IPS-15b (cell line): ENCODE data around the gene C10orf62.

Experiments used
- H3K27me3 ChIP-seq: one replicate; pipeline ENCODE4 v1.6.1; 2013; ENCODE audit warnings: low read length; ENCODE audit not compliant: control insufficient read depth, insufficient read depth
- H3K36me3 ChIP-seq: one replicate; pipeline ENCODE4 v1.6.1; 2013; ENCODE audit warnings: low read length; ENCODE audit not compliant: control insufficient read depth, insufficient read depth
- H3K4me1 ChIP-seq: one replicate; pipeline ENCODE4 v1.6.1; 2013; ENCODE audit warnings: mild to moderate bottlenecking, low read length; ENCODE audit not compliant: control insufficient read depth, insufficient read depth
- H3K4me3 ChIP-seq: one replicate; pipeline ENCODE4 v1.5.1; 2013; ENCODE audit warnings: low read depth, low read length
- H3K9ac ChIP-seq: one replicate; pipeline ENCODE4 v1.6.1; 2013; ENCODE audit warnings: low read depth, mild to moderate bottlenecking, low read length
- H3K9me3 ChIP-seq: one replicate; pipeline ENCODE4 v1.6.1; 2013; ENCODE audit warnings: mild to moderate bottlenecking, low read length; ENCODE audit not compliant: control insufficient read depth, insufficient read depth

The C10orf62 gene

DNA sequence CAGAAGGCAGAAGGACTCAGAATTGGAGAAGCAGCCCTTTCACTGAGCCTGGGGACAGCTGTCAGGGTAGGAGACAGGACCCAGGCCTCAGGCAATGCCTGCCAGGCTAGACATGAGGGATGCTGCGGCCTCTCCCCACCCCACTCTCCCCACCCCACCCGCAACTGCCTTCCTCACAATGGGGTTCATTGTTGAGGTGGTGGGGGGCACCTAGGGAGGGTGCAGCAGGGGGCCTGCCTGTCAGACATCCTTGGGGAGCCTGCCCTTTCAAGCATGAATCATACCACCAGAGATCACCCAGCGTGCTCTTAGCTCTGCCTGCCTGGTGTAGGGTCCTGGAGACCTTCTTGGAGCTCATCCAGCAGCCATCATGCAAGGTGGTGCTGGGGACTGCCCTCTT lies at the start of gene C10orf62:
Gene C10orf62 (plus strand): TSS at position 243 of the 400 bp plus-strand sequence. CDS start 177 bp downstream, outside the sequence.
- Histone ChIP-seq H3K9me3 (no peaks in the 10 kb centered on the region), H3K9ac (no peak within 1 kb of the TSS), H3K4me1 (no peaks in the 10 kb centered on the region), H3K27me3 (no peaks in the 10 kb centered on the region), H3K4me3 (no peak within 1 kb of the TSS), H3K36me3 (no peaks in the 10 kb centered on the region)

DNA sequence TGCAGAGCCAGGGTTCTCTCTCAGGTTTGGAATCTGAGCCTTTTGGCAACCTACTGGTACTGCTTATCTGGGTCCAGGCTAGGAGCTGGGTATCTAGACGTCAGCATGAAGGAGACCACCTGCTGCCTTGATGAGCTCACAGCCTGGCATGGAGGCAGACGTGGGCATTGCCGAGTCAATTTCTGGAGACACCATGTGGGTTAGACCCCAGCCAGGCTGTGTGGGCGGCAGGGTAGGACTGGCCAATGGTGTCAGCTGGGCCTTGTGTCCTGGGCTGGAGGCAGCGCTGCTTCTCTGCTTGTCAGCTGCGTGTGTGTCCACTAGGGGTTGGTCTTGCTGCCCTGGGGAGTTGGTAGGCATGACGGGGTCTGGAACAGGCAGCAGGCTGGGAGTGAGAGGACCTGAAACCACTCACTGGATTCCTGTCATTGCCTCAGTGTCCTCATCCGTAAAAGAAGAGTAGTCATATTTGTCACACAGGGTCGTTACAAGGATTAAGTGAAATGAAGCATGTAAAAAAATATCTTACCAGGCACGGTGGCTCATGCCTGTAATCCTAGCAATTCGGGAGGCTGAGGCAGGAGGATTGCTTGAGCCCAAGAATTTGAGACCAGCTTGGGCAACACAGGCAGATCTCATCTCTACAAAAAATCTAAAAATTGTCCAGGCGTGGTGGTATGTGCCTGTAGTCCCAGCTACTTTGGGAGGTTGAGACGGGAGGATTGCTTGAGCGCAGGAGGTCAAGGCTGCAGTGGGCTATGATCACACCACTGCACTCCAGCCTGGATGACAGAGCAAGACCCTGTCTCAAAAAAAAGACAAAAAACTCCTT lies 48.6 kb upstream of the C10orf62 start:
- Histone ChIP-seq H3K36me3 (no peaks in the 10 kb centered on the region), H3K9ac (no peak overlapping the region), H3K4me3 (no peak overlapping the region), H3K27me3 (no peaks in the 10 kb centered on the region), H3K4me1 (peaks cover 4% of the 10 kb centered on the region), H3K9me3 (no peaks in the 10 kb centered on the region)

GRCh38 chr10:97542169-97543024 lies 47.1 kb upstream of the C10orf62 start:
- H3K9ac ChIP-seq = no peak overlapping the region
- peaks cover 4% of the 10 kb centered on the region for H3K4me1 ChIP-seq
- no peaks in the 10 kb centered on the region for H3K36me3 ChIP-seq
- no peaks in the 10 kb centered on the region for H3K9me3 ChIP-seq
- H3K27me3 ChIP-seq = no peaks in the 10 kb centered on the region
- H3K4me3 ChIP-seq = no peak overlapping the region

DNA sequence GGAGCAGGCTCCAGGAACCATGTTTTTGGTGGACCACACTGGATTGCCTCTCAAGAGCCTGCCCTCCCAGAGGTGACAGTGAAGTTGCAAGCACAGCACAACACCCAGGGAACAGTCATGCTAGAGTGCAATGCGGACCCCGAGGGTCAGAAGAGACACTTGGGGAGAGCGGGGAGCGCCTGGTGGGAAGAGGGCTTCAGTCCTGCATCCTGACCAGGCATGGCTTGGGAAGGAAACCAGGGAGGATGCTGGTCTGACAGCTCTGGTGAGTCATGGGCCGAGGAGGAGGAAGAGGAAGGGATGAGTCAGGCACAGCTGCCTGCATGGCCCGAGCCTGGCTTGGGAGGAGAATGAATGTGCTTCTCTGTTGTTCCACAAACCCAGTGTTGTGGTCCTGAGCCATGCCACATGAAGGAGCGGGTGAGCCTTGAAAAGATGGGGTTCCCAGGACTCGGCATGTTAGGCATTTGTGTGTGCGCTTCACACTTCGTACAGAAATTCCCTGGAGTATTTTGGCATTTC lies 46.4 kb upstream of the C10orf62 start:
- no peaks in the 10 kb centered on the region for H3K27me3 ChIP-seq
- no peaks in the 10 kb centered on the region for H3K36me3 ChIP-seq
- H3K9ac ChIP-seq = no peak overlapping the region
- H3K4me1 ChIP-seq = peaks cover 4% of the 10 kb centered on the region
- H3K9me3 ChIP-seq = no peaks in the 10 kb centered on the region
- no peak overlapping the region for H3K4me3 ChIP-seq

DNA sequence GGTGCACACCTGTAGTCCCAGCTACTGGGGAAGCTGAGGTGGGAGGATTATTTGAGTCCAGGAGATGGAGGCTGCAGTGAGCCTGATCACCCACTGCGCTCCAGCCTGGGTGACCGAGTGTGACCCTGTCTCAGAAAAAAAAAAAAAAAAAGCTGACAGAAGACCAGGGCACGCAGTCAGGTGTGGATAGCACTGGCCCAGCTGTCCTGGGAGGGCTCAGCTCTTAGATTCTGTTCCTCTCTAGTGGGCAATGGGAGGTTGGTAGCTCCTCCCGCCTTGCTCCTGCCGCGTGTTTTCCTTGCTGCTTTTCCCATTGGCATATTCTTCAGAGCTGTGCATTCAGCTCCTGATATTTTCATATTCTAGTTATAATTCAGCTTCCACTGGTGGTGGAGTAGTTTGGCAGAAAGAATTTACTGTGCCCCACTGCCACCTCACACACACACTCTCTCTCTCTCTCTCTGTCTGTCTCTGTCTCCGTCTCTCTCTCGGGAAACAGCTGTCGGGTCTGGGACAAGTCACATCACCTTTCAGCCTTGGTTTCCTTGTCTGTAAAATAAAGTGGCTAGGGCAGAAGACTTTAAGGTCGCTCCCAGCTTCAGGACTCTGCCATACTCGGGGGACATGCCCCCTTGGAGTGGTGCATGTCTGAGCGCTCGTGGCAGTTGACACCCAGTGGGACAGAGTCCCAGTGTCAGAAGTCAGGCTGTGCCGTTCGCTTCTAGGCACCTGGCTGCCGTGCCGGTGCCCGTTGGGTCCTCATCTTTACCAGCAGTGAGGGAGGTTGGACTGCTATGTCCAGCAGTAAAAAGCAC lies 42.9 kb upstream of the C10orf62 start:
- H3K36me3 ChIP-seq = no peaks in the 10 kb centered on the region
- H3K4me3 ChIP-seq = no peak overlapping the region
- H3K9me3 ChIP-seq = no peaks in the 10 kb centered on the region
- H3K27me3 ChIP-seq = no peaks in the 10 kb centered on the region
- peaks cover 10% of the 10 kb centered on the region for H3K4me1 ChIP-seq
- no peak overlapping the region for H3K9ac ChIP-seq

GRCh38 chr10:97547271-97547600 lies 42.3 kb upstream of the C10orf62 start:
- no peak overlapping the region for H3K4me3 ChIP-seq
- no peaks in the 10 kb centered on the region for H3K9me3 ChIP-seq
- peaks cover 10% of the 10 kb centered on the region for H3K4me1 ChIP-seq
- H3K36me3 ChIP-seq = no peaks in the 10 kb centered on the region
- H3K27me3 ChIP-seq = no peaks in the 10 kb centered on the region
- no peak overlapping the region for H3K9ac ChIP-seq

DNA sequence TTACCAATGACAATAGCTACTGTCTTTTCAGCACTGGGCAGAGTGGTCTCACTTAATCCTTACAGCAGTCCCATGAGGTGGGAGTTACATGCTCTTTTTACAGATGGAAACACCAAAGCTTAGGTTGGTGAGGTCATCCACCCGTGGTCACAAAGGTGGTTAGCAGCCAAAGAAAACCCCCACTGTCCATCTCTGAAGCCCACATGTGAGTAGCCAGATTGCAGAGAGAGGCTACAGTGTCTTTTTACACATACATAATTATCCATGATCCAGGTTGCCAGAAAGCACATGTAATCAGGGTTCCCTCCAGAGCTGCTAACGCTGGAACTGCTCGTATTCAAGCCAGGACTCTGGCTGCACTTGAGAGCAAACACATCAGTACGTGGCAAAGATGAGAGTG lies 41.6 kb upstream of the C10orf62 start:
- H3K9me3 ChIP-seq = no peaks in the 10 kb centered on the region
- no peak overlapping the region for H3K9ac ChIP-seq
- H3K27me3 ChIP-seq = no peaks in the 10 kb centered on the region
- no peaks in the 10 kb centered on the region for H3K36me3 ChIP-seq
- H3K4me1 ChIP-seq = peaks cover 10% of the 10 kb centered on the region
- H3K4me3 ChIP-seq = no peak overlapping the region

- peaks cover 11% of the 10 kb centered on the region for H3K4me1 ChIP-seq
Measured at GRCh38 chr10:97548828-97549455, 40.6 kb upstream of the C10orf62 start.

DNA sequence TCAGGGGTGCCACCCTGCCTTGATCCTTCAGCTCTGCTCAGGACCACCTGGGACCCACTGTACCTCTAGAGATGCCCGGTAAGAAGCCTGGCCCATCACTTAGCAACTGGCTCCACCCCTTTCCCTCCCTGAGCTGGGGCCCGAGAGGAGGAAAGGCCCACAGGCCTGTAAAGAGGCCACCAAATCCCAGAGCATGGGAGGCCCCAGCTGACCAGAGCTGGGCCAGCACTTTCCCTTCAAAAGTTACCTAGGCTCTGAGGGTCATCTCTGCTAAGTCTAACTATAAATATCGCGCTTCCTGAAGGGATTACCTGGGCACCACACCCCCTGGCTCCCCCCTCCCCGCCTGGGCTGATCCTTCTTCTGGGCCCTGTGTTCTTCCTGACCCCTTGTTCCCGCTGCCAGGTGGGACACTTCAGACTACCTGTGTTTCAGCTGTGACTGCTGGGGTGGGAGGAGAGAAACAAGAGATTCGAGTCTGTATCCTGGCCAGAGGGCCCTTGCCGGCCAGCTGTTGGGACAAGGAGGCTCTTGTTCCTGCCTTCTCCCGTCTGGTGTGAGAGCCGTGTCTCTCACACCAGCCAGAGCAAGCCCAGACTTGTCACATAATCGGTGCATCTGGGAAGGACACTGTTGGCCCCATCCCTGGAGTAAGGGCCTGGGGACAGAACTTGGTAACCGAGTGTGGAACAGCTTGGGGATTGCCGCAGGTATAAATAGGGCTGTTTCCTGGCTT lies 39.8 kb upstream of the C10orf62 start:
- H3K9ac ChIP-seq = peak overlapping the region; percentile 56
- no peaks in the 10 kb centered on the region for H3K9me3 ChIP-seq
- no peaks in the 10 kb centered on the region for H3K27me3 ChIP-seq
- no peak overlapping the region for H3K4me3 ChIP-seq
- H3K36me3 ChIP-seq = no peaks in the 10 kb centered on the region
- H3K4me1 ChIP-seq = peaks cover 13% of the 10 kb centered on the region

More at GRCh38 chr10:97548828-97549455, 40.6 kb upstream of the C10orf62 start:
- no peaks in the 10 kb centered on the region for H3K27me3 ChIP-seq
- H3K36me3 ChIP-seq = no peaks in the 10 kb centered on the region
- no peaks in the 10 kb centered on the region for H3K9me3 ChIP-seq
- peak overlapping the region; percentile 47 for H3K9ac ChIP-seq
- H3K4me3 ChIP-seq = no peak overlapping the region

GRCh38 chr10:97550336-97551149 lies 39.0 kb upstream of the C10orf62 start:
- Histone ChIP-seq H3K9ac (no peak overlapping the region), H3K36me3 (no peaks in the 10 kb centered on the region), H3K4me3 (no peak overlapping the region), H3K4me1 (peaks cover 13% of the 10 kb centered on the region), H3K27me3 (no peaks in the 10 kb centered on the region), H3K9me3 (no peaks in the 10 kb centered on the region)
